DOHH2 (cell line): Measurements from ENCODE around the gene SIPA1L3.

Experiments used
- H3F3A ChIP-seq: fragments of 200-600 bp; sonication (generic), shearing (Covaris generic); 2 replicates; pipeline ENCODE4 v1.6.0; 2016; ENCODE audit warnings: antibody characterized with exemption, mild to moderate bottlenecking; ENCODE audit not compliant: control insufficient read depth, insufficient read depth
- H3K27ac ChIP-seq: fragments of 200-600 bp; sonication (generic); 2 replicates; pipeline ENCODE4 v1.5.1; 2014; ENCODE audit warnings: low read depth, mild to moderate bottlenecking, low read length, moderate library complexity
- H3K27me3 ChIP-seq: fragments of 200-600 bp; sonication (generic); 2 replicates; pipeline ENCODE4 v1.6.1; 2014; ENCODE audit warnings: mild to moderate bottlenecking, low read length, mixed read lengths; ENCODE audit not compliant: control insufficient read depth
- H3K36me3 ChIP-seq: fragments of 200-600 bp; sonication (generic); 2 replicates; pipeline ENCODE4 v1.6.1; 2014; ENCODE audit warnings: mild to moderate bottlenecking, low read length, moderate library complexity, mixed read lengths; ENCODE audit not compliant: control insufficient read depth
- H3K4me1 ChIP-seq: fragments of 200-600 bp; sonication (generic); 2 replicates; pipeline ENCODE4 v1.6.1; 2014; ENCODE audit warnings: mild to moderate bottlenecking, low read length, mixed read lengths; ENCODE audit not compliant: control insufficient read depth
- H3K4me2 ChIP-seq: fragments of 200-600 bp; sonication (generic); 2 replicates; pipeline ENCODE4 v1.6.0; 2014; ENCODE audit warnings: mild to moderate bottlenecking, low read length, moderate library complexity
- H3K4me3 ChIP-seq: fragments of 200-600 bp; sonication (generic); 2 replicates; pipeline ENCODE4 v1.5.1; 2014; ENCODE audit warnings: mild to moderate bottlenecking, low read length, mixed read lengths
- H3K79me2 ChIP-seq: fragments of 200-600 bp; sonication (generic); 2 replicates; pipeline ENCODE4 v1.6.1; 2014; ENCODE audit warnings: mild to moderate bottlenecking, low read length, mixed read lengths; ENCODE audit not compliant: control insufficient read depth
- H3K9me2 ChIP-seq: fragments of 200-600 bp; sonication (generic); replicated peaks from 2 replicates; pipeline ENCODE4 v1.6.1; 2014; ENCODE audit warnings: mild to moderate bottlenecking, low read length, mixed read lengths; ENCODE audit not compliant: control insufficient read depth
- H3K9me3 ChIP-seq: fragments of 200-600 bp; sonication (generic); 2 replicates; pipeline ENCODE4 v1.6.1; 2014; ENCODE audit warnings: antibody characterized with exemption, low read length, mixed read lengths; ENCODE audit not compliant: control insufficient read depth, insufficient read depth
- H4K20me1 ChIP-seq: fragments of 200-600 bp; sonication (generic); 2 replicates; pipeline ENCODE4 v1.6.0; 2014; ENCODE audit warnings: low read depth, mild to moderate bottlenecking, antibody characterized with exemption, low read length, moderate library complexity; ENCODE audit not compliant: control insufficient read depth, insufficient read depth
- EZH2phosphoT487 ChIP-seq: fragments of 200-600 bp; sonication (generic); IDR thresholded peaks from 2 replicates; pipeline ENCODE4 v1.6.1; 2017; ENCODE audit warnings: borderline replicate concordance, mild to moderate bottlenecking, antibody characterized with exemption, low read length, moderate library complexity, mixed read lengths
- TF ChIP-seq, protein P1 (sequence below): fragments of 200-600 bp; sonication (generic); IDR thresholded peaks from one replicate; pipeline ENCODE4 v1.5.1; 2014; ENCODE audit warnings: antibody characterized with exemption, mild to moderate bottlenecking, low read depth, low read length; ENCODE audit not compliant: poor library complexity, severe bottlenecking

SIPA1L3 gene

DNA sequence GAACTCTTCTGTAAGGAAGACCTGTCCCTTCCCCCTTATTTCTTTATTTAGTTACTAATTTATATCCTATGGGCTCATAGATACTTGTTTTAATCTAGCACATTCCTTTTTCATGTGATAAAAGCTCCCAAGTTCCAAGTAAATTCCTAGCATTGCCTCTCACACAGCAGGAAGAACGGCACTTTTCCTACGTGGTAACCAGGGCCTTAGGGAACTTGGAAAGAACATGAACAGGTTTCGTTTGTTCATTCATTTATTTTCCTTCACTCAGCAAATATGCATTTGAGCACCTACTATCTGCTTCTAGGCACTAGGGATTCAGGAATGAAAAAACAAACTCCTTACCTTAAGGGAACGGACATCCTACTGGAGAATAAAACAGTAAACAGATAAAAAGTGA, 125.1 kb downstream of the SIPA1L3 start:
- Histone ChIP-seq H3K79me2 (peaks cover 26% of the 10 kb centered on the region), H3K4me1 (peaks cover 46% of the 10 kb centered on the region), H3K9me3 (no peaks in the 10 kb centered on the region), H4K20me1 (0 out of 2 replicates have a peak, but pooled peaks cover 4% of the 10 kb centered on the region), H3K4me2 (no peak overlapping the region), H3K27ac (no peak overlapping the region), H3K27me3 (no peaks in the 10 kb centered on the region), H3K4me3 (no peak overlapping the region), H3F3A (peaks cover 6% of the 10 kb centered on the region; the same call in 1 of the 2 replicates), H3K36me3 (peaks cover 12% of the 10 kb centered on the region), H3K9me2 (no peaks in the 10 kb centered on the region)
- TF ChIP-seq EZH2phosphoT487 = no peak
- TF ChIP-seq, protein P1, sequence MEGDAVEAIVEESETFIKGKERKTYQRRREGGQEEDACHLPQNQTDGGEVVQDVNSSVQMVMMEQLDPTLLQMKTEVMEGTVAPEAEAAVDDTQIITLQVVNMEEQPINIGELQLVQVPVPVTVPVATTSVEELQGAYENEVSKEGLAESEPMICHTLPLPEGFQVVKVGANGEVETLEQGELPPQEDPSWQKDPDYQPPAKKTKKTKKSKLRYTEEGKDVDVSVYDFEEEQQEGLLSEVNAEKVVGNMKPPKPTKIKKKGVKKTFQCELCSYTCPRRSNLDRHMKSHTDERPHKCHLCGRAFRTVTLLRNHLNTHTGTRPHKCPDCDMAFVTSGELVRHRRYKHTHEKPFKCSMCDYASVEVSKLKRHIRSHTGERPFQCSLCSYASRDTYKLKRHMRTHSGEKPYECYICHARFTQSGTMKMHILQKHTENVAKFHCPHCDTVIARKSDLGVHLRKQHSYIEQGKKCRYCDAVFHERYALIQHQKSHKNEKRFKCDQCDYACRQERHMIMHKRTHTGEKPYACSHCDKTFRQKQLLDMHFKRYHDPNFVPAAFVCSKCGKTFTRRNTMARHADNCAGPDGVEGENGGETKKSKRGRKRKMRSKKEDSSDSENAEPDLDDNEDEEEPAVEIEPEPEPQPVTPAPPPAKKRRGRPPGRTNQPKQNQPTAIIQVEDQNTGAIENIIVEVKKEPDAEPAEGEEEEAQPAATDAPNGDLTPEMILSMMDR = no peak

DNA sequence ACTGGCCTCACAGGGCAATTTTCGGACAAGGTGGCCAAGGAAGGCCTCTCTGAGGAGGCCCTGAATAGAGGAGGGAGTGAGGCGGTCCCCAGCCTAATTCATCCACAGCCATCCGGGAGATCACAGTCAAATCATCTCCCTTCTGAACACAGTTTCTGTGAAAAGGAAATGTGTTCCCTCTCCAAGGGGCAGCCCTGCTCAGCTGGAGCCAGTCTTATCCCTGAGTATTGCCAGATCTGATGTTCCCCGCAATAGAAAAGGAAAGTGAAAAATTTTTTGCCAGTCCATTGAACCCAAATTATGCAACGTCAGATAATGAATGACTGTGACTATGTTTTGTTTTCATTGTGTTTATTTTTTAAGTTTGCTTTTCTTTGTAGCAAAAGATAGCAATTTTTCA, 125.9 kb downstream of the SIPA1L3 start:
- Histone ChIP-seq H3K4me2 (peak overlapping the region; percentile 66), H3K9me2 (no peaks in the 10 kb centered on the region), H3K27me3 (no peaks in the 10 kb centered on the region), H3K27ac (peak overlapping the region; percentile 67), H3K4me3 (peak overlapping the region; percentile 53), H3K79me2 (peaks cover 21% of the 10 kb centered on the region), H3K9me3 (no peaks in the 10 kb centered on the region), H4K20me1 (0 out of 2 replicates have a peak, but pooled peaks cover 4% of the 10 kb centered on the region), H3F3A (peaks cover 6% of the 10 kb centered on the region; the same call in 1 of the 2 replicates), H3K4me1 (peaks cover 46% of the 10 kb centered on the region), H3K36me3 (peaks cover 12% of the 10 kb centered on the region)
- TF ChIP-seq, protein P1 = no peak
- TF ChIP-seq EZH2phosphoT487 = no peak

DNA sequence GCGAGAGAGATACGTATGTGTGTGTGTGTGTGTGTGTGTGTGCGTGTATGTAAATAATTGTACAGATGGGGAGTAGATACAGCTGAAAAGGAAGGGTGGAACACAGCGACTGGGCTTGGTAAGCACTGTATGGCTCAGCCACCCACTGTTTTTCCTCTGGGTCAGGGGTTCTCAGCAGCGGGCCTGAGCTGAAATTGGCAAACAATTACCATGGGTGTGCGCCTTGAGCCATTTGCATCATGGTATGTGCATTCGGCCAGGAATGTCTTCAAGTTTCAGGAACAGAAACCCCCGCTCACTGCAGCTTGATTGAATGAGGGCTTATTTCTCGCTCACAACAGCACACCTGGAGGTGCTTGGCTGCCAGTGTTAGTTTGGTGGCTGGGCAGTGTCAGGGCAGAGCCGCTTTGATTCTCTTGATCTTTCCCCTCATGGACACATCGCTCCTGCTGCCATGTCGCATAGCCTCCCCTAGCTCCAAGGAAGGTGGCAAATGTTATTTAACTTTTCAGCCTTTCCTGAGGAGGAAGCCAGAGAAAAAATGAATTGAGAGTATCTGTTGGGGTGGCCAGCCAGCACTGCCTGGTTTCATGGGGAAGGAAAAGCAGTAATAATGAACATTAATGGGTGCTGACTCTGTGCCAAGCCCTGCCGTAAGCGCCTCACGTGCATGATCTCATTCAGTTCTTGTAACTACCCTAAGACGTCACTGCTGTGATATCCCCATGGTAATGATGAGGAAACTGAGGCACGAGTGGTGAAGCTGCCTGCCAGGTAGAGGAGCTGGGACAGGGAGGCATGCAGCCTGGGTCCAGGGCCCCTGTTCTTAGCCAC, 126.9 kb downstream of the SIPA1L3 start:
- Histone ChIP-seq H3K27ac (peak overlapping the region; percentile 67), H3K36me3 (peaks cover 12% of the 10 kb centered on the region), H3K79me2 (peaks cover 21% of the 10 kb centered on the region), H3F3A (peaks cover 6% of the 10 kb centered on the region; the same call in 1 of the 2 replicates), H3K4me2 (peak overlapping the region; percentile 66), H3K9me2 (no peaks in the 10 kb centered on the region), H3K4me3 (peak overlapping the region; percentile 53), H3K9me3 (no peaks in the 10 kb centered on the region), H3K4me1 (peaks cover 46% of the 10 kb centered on the region), H4K20me1 (0 out of 2 replicates have a peak, but pooled peaks cover 4% of the 10 kb centered on the region), H3K27me3 (no peaks in the 10 kb centered on the region)
- TF ChIP-seq EZH2phosphoT487 = no peak
- TF ChIP-seq, protein P1 = peak; percentile 14
